GM12892 (cell line): Measurements from ENCODE around the gene ANGPT4.

Experiments used
- POLR2A ChIP-seq: IDR thresholded peaks from 2 replicates; pipeline ENCODE4 v1.6.1; 2011; ENCODE audit warnings: low read depth, low read length, control low read depth
- POLR2AphosphoS5 ChIP-seq: IDR thresholded peaks from 2 replicates; pipeline ENCODE4 v1.6.1; 2011; ENCODE audit warnings: low read depth, low read length, control low read depth

GRCh38 chr20:926670-927069 is 10.5 kb upstream of the ANGPT4 start:
- TF ChIP-seq POLR2A (no peak), POLR2AphosphoS5 (no peak)
